ENCODE data around the gene MANSC1.

Gene MANSC1

DNA sequence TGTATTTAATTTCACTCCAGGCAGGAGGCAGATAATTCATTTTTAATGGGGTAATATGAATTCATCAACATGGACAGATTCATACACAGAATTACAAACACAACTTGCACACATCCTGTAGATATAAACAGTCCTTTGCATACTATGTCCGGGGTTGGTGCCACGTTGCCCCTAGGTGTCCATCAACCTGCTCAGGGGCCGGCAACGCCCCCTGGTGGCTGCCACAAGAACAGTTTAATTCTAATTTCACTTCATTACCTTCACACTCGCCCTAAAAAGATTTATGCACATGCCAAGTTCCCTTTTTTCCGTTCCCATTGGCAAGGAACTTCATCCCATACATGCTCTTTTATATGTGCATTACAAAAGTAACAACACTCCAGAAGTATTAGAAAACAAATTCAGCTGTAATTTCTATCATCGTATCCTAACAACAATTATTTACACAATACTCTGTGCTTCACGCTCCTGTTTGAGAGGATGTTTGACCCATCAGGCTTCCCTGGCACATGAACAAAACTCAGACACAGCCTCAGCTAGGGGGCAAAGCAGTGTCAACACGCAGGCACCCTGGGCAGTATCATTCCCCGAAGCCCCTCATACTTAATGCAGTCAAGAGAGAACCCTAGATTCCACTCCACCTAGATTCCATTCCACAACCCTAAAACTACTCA is 15.5 kb downstream of the MANSC1 start:
- TF ChIP-seq, protein P1, sequence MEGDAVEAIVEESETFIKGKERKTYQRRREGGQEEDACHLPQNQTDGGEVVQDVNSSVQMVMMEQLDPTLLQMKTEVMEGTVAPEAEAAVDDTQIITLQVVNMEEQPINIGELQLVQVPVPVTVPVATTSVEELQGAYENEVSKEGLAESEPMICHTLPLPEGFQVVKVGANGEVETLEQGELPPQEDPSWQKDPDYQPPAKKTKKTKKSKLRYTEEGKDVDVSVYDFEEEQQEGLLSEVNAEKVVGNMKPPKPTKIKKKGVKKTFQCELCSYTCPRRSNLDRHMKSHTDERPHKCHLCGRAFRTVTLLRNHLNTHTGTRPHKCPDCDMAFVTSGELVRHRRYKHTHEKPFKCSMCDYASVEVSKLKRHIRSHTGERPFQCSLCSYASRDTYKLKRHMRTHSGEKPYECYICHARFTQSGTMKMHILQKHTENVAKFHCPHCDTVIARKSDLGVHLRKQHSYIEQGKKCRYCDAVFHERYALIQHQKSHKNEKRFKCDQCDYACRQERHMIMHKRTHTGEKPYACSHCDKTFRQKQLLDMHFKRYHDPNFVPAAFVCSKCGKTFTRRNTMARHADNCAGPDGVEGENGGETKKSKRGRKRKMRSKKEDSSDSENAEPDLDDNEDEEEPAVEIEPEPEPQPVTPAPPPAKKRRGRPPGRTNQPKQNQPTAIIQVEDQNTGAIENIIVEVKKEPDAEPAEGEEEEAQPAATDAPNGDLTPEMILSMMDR (IDR thresholded peaks at IDR 0.05; ENCODE audit: borderline replicate concordance, insufficient read depth, low read depth, low read length), result peak; percentile 75
- no peak overlapping the region for H3K4me3 ChIP-seq (ENCODE audit: low read depth, low read length)

DNA sequence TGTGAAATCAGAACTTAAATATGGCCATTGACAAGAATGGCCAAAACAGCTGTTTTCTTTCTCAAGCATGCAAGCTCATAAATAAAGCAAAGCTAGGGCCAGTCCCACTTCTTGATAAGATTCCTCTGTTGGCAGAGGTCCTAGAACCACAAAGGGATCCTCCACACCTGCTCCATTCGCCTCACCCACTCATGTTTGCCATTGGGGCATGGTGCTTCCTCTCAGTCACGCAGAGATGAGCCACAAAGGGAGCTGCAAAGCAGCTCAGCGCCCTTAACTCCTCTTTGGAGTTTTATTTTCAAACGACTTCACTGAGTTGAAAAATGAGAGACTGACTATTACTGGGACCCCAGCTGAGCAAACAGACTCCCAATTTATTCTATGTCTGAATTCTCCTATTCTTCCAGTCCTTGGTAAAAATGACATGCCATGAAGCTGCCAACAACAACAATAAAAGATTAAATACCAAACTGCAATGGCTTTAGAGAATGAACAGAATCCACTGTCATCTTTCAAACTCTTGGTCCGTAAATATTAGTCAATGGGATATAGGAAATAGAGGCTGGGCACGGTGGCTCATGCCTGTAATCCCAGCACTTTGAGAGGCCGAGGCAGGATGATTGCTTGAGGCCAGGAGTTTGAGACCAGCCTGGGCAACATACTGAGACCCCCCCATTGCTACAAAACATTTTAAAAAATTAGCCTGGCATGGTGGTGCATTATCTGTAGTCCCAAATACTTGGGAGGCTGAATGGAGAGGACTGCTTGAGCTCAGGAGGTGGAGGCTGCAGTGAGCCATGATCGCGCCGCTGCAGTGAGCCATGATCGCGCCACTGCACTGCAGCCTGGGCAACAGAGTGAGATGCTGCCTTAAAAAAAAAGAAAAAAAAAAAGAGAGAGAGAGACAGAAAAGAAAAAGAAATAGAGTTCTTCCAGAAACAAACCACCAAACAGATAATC is 16.4 kb downstream of the MANSC1 start:
- TF ChIP-seq, protein P1 (IDR thresholded peaks at IDR 0.05; ENCODE audit: borderline replicate concordance, insufficient read depth, low read depth, low read length), result no peak
- H3K4me3 ChIP-seq (ENCODE audit: low read depth, low read length), result no peak overlapping the region

DNA sequence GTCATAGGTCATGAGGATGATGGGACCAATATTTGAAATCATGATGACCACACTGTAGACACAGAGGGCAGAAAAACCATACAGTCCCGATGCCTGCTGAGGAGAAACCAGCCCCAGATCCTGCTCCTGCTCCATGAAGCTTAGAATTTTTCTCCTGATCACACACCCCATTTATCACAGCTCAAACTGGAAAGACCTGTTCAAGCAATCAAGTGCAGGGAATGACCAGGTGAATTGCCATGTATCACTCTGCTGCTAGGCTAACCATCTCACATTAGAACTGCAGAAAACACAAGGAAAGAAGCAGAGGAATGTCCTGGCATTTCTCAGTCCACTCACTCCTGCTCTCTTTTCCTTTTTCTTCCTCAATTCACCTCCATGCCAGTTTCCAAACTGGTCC is 18.1 kb downstream of the MANSC1 start:
- no peak overlapping the region for H3K4me3 ChIP-seq (ENCODE audit: low read depth, low read length)
- TF ChIP-seq, protein P1 (IDR thresholded peaks at IDR 0.05; ENCODE audit: borderline replicate concordance, insufficient read depth, low read depth, low read length), result no peak

- TF ChIP-seq, protein P1 (IDR thresholded peaks at IDR 0.05; ENCODE audit: borderline replicate concordance, insufficient read depth, low read depth, low read length), result no peak
- H3K4me3 ChIP-seq (ENCODE audit: low read depth, low read length), result no peak overlapping the region
These were observed 18.7 kb downstream of the MANSC1 start for GRCh38 chr12:12331244-12331771.

DNA sequence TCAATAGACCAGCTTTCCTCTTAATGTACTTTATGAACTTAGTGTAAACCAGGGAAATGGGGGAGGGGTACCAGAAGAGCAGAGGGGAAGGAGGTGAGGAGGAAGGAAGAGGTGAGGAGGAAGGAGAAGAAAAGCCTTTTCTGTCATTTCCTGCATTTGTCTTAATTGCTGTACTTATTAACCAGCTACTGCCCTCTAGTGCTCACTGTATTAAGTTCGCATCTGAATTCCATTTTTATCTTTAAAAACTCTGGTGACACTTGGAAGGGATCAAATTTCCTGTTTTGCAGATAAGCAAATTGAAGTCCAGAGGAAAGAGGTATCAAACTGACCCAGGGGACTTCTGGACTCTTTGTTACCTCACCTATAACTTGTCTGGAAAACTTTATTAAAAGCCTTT is 22.2 kb downstream of the MANSC1 start:
- TF ChIP-seq, protein P1 (IDR thresholded peaks at IDR 0.05; ENCODE audit: borderline replicate concordance, insufficient read depth, low read depth, low read length), result peak; percentile 48; the same call in 1 of the 2 replicates

GRCh38 chr12:12326262-12326661 is 23.8 kb downstream of the MANSC1 start:
- H3K4me3 ChIP-seq (ENCODE audit: low read depth, low read length), result no peak overlapping the region

More for the DNA sequence above, 22.2 kb downstream of the MANSC1 start:
- no peak overlapping the region for H3K4me3 ChIP-seq (ENCODE audit: low read depth, low read length)

More at GRCh38 chr12:12326262-12326661, 23.8 kb downstream of the MANSC1 start:
- TF ChIP-seq, protein P1 (IDR thresholded peaks at IDR 0.05; ENCODE audit: borderline replicate concordance, insufficient read depth, low read depth, low read length), result no peak

Measured in GM12875 (cell line).